ENCODE measurements around the gene SYT5. TPM values are rescaled to one million over a fixed set of nuclear protein-coding genes. Genes with fewer than 3 reads are reported as not detected.

The SYT5 gene
- total and polyA plus RNA-seq, 2 of the 13 experiments (the other 11 are each of a cell fraction or from before 2014, with no cell fraction given) = not detected

GRCh38 chr19:55216461-55217198 lies 36.5 kb upstream of the SYT5 start (continued):
- no peak for TF ChIP-seq DMTF1 (CRISPR knock-in tag; IDR thresholded peaks at IDR 0.05)
- peak; percentile 92 for TF ChIP-seq ZNF574 (CRISPR knock-in tag; IDR thresholded peaks at IDR 0.05)
- peak; percentile 97 for TF ChIP-seq ZNF788 (CRISPR knock-in tag; IDR thresholded peaks at IDR 0.05; ENCODE audit: borderline replicate concordance)
- peak; percentile 74 for TF ChIP-seq ZBTB37 (CRISPR knock-in tag; IDR thresholded peaks at IDR 0.05)
- TF ChIP-seq SAFB2 (CRISPR knock-in tag; IDR thresholded peaks at IDR 0.05; ENCODE audit: borderline replicate concordance, low read depth) = peak; percentile 75; the same call in 1 of the 2 replicates
